Central memory CD8-positive, alpha-beta T cell (primary cell): Measurements from ENCODE around the gene FNDC5.

Experiments
- ATAC-seq: fragments of 150-1000 bp; cut with Tn5 transposase; replicated peaks from 2 replicates; pipeline ENCODE4 v1.10.0; 2022; ENCODE audit warnings: mild to moderate bottlenecking, moderate FRiP score, moderate number of reproducible peaks; ENCODE audit not compliant: poor library complexity, severe bottlenecking; ENCODE audit errors: extremely low read depth
- DNase-seq, 2 donors: peaks; one replicate each; pipeline ENCODE4 v3.0.0; 2021; ENCODE audit warnings: low spot score in 2 of 2
- H3K27ac Mint-ChIP-seq: one replicate; pipeline ENCODE4 v1.8.0; 2022; ENCODE audit warnings: low read depth, mild to moderate bottlenecking, moderate library complexity, mixed read lengths
- H3K27me3 Mint-ChIP-seq: one replicate; pipeline ENCODE4 v1.8.0; 2022; ENCODE audit warnings: mixed read lengths
- H3K36me3 Mint-ChIP-seq: one replicate; pipeline ENCODE4 v1.8.0; 2022; ENCODE audit warnings: mild to moderate bottlenecking, moderate library complexity, mixed read lengths; ENCODE audit not compliant: insufficient read depth
- H3K4me1 Mint-ChIP-seq: one replicate; pipeline ENCODE4 v1.8.0; 2022; ENCODE audit warnings: mixed read lengths
- H3K4me3 Mint-ChIP-seq: one replicate; pipeline ENCODE4 v1.8.0; 2022; ENCODE audit warnings: mild to moderate bottlenecking, moderate library complexity, mixed read lengths
- H3K9me3 Mint-ChIP-seq: one replicate; pipeline ENCODE4 v1.8.0; 2022; ENCODE audit warnings: mixed read lengths

FNDC5 gene

GRCh38 chr1:32825181-32825580, 45.5 kb downstream of the FNDC5 start:
- Mint-ChIP-seq H3K27ac (no peak overlapping the region), H3K36me3 (peaks cover 42% of the 10 kb centered on the region), H3K4me3 (no peak overlapping the region), H3K4me1 (peaks cover 18% of the 10 kb centered on the region), H3K27me3 (no peaks in the 10 kb centered on the region), H3K9me3 (no peaks in the 10 kb centered on the region)
- ATAC-seq: no peak
- no peak for DNase-seq

DNA sequence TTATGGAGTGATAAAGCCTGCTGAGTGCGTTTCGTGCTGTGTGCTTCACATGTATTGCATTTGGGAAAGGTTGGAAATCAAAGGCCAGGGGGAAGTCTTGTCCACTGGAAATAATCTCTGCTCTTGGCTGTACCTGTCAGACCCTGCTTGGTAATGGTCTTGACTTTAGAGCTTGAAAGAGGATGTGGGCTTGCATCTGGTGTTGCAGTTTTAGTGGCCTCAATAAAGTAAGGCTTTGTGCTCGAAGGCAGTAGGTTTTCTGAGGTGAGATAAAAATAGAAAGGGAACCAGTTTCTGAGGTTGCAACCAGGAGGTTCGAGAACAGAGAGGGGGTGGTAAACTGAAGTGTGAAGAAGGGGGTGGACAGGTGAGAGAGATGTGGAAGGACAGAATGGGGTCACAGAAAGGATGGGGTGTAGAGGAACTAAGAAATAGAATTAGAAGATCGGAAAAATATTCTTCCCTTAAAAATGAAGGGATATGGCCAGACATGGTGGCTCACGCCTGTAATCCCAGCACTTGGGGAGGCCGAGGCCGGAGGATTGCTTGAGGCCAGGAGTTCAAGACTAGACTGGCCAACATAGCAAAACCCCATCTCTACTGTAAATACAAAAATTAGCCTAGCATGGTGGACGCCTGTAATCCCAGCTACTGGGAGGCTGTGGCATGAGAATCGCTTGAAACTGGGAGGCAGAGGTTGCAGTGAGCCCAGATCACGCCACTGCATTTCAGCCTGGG, 51.7 kb downstream of the FNDC5 start:
- DNase-seq (peak in 1 of 2 donors; percentile 22), ATAC-seq (peak; percentile 11)
- H3K27ac Mint-ChIP-seq: peak overlapping the region; percentile 58
- no peaks in the 10 kb centered on the region for H3K27me3 Mint-ChIP-seq
- H3K36me3 Mint-ChIP-seq: peaks cover 10% of the 10 kb centered on the region
- peaks cover 35% of the 10 kb centered on the region for H3K4me1 Mint-ChIP-seq
- no peaks in the 10 kb centered on the region for H3K9me3 Mint-ChIP-seq
- H3K4me3 Mint-ChIP-seq: peak overlapping the region; percentile 90

GRCh38 chr1:32817815-32818786, 52.6 kb downstream of the FNDC5 start:
- ATAC-seq (peak; percentile 1), DNase-seq (no peak)
- peak overlapping the region; percentile 89 for H3K27ac Mint-ChIP-seq
- H3K27me3 Mint-ChIP-seq: no peaks in the 10 kb centered on the region
- peaks cover 43% of the 10 kb centered on the region for H3K4me1 Mint-ChIP-seq
- peaks cover 16% of the 10 kb centered on the region for H3K36me3 Mint-ChIP-seq
- no peaks in the 10 kb centered on the region for H3K9me3 Mint-ChIP-seq
- H3K4me3 Mint-ChIP-seq: peak overlapping the region; percentile 90

- DNase-seq (peak; percentile 99 to 100), ATAC-seq (peak; percentile 90)
- H3K27ac Mint-ChIP-seq: peak within 1 kb of the TSS; percentile 89
- no peaks in the 10 kb centered on the region for H3K27me3 Mint-ChIP-seq
- H3K9me3 Mint-ChIP-seq: no peaks in the 10 kb centered on the region
- peaks cover 48% of the 10 kb centered on the region for H3K4me1 Mint-ChIP-seq
- H3K36me3 Mint-ChIP-seq: peaks cover 16% of the 10 kb centered on the region
- H3K4me3 Mint-ChIP-seq: peak within 1 kb of the TSS; percentile 90
Observed at GRCh38 chr1:32817159-32817814, 53.4 kb downstream of the FNDC5 start, which contains the start of the genes S100PBP and YARS1. TSS of gene S100PBP (plus strand) at chr1:32817653. CDS start at chr1:32826100, 8,447 bp downstream. TSS of gene YARS1 (minus strand) at chr1:32817358. CDS start at chr1:32817244, 114 bp downstream.

DNA sequence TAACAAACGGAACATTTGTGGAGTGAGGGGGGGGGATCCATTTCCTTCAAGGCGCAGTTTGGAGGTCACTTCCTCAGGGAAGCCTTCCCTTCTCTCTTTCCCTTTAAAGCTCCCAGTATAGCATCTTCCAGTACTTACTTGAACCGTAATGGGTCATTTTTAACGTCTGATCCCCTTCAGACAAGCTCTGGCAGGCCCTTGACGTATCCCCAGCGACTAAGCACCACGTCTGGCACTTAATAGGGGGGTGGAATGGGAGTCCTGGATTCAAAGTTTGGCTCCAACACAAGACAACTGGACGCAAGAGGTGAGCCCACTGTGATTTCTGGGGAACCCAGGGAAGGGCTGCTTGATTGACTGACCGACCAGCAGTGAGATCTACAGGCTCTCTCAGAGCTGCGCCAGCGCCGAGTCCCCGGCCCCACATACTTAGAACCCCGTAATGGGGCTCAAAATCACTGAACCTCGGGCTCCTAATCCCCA, 54.0 kb downstream of the FNDC5 start:
- DNase-seq: no peak

GRCh38 chr1:32813941-32814739, 56.6 kb downstream of the FNDC5 start:
- Mint-ChIP-seq H3K4me1 (peaks cover 55% of the 10 kb centered on the region), H3K36me3 (peaks cover 29% of the 10 kb centered on the region), H3K4me3 (peak overlapping the region; percentile 19), H3K27me3 (no peaks in the 10 kb centered on the region), H3K9me3 (no peaks in the 10 kb centered on the region), H3K27ac (peak overlapping the region; percentile 3)
- ATAC-seq (no peak), DNase-seq (no peak)

More for the DNA sequence above, 54.0 kb downstream of the FNDC5 start:
- H3K9me3 Mint-ChIP-seq: no peaks in the 10 kb centered on the region
- peaks cover 16% of the 10 kb centered on the region for H3K36me3 Mint-ChIP-seq
- H3K27ac Mint-ChIP-seq: peak overlapping the region; percentile 89
- peak; percentile 31 for ATAC-seq
- H3K4me3 Mint-ChIP-seq: peak overlapping the region; percentile 90
- peaks cover 54% of the 10 kb centered on the region for H3K4me1 Mint-ChIP-seq
- H3K27me3 Mint-ChIP-seq: no peaks in the 10 kb centered on the region
